Sigmoid colon (tissue), 4 donors: Measurements from ENCODE around the gene PNPLA8.

ENCODE experiments used
- EP300 ChIP-seq, 4 donors: sonication (generic); formaldehyde crosslinking; IDR thresholded peaks; one replicate each; pipeline ENCODE4 v1.6.1; 2017; ENCODE audit warnings: antibody characterized with exemption in 4 of 4
- POLR2A ChIP-seq, 2 donors: fragments of 450-650 bp; IDR thresholded peaks; one replicate each; pipeline ENCODE4 v1.6.1; 2016; ENCODE audit warnings: antibody characterized with exemption in 2 of 2, mild to moderate bottlenecking in 2 of 2, moderate library complexity in 2 of 2
- POLR2AphosphoS5 ChIP-seq, 4 donors: sonication (generic); formaldehyde crosslinking; IDR thresholded peaks; one replicate each; pipeline ENCODE4 v1.6.1; 2017; ENCODE audit warnings: antibody characterized with exemption in 4 of 4
- TF ChIP-seq, protein P1 (sequence below), 4 experiments: fragments of 450-650 bp in 3 of 4; fragments of 200-600 bp in 1 of 4; IDR thresholded peaks; one replicate each; pipeline ENCODE4 v1.5.1; 2016 to 2019; ENCODE audit warnings: antibody characterized with exemption in 4 of 4, mild to moderate bottlenecking in 3 of 4, moderate library complexity in 2 of 4

DNA sequence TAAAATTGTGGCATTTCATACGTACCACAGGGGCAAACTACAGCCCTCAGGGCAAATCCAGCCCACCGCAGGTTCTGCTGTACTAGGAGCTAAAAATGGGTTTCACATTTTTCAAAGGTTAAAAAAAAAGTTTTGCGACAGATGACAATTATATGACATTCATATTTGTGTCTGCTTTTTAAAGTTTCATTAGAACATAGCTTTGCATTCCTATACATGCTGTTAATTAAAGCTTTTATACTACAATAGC is 758 bp upstream of the PNPLA8 start:
- TF ChIP-seq, protein P1, sequence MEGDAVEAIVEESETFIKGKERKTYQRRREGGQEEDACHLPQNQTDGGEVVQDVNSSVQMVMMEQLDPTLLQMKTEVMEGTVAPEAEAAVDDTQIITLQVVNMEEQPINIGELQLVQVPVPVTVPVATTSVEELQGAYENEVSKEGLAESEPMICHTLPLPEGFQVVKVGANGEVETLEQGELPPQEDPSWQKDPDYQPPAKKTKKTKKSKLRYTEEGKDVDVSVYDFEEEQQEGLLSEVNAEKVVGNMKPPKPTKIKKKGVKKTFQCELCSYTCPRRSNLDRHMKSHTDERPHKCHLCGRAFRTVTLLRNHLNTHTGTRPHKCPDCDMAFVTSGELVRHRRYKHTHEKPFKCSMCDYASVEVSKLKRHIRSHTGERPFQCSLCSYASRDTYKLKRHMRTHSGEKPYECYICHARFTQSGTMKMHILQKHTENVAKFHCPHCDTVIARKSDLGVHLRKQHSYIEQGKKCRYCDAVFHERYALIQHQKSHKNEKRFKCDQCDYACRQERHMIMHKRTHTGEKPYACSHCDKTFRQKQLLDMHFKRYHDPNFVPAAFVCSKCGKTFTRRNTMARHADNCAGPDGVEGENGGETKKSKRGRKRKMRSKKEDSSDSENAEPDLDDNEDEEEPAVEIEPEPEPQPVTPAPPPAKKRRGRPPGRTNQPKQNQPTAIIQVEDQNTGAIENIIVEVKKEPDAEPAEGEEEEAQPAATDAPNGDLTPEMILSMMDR (IDR thresholded peaks at IDR 0.05): no peak
- TF ChIP-seq POLR2A (IDR thresholded peaks at IDR 0.05) (no peak), EP300 (IDR thresholded peaks at IDR 0.05) (no peak), POLR2AphosphoS5 (IDR thresholded peaks at IDR 0.05) (no peak)
